ENCODE measurements around the gene CADM2. TPM values are rescaled to one million over a fixed set of nuclear protein-coding genes. Genes with fewer than 3 reads are reported as not detected.

The CADM2 gene
- total RNA-seq, 1 donor, result 2.2 TPM

DNA sequence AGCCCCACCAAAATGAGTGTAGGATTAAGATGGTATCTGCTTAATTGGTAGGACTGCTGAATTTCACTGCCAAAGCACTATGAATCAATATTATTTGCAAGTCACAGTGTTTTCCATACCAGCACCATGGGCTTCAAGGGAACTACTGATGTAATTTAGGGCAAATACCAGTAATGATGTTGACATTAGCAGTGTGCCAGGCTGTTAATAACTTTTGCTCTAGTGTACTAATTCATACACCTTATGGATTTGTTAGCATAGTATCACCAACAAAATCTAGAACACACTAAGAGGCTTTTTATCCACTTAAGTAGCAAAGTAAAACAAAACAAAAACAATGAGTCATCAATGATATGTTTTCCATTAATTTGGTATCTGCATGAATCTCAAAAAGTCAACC lies 888.2 kb downstream of the CADM2 start:
- TF ChIP-seq, protein P1, sequence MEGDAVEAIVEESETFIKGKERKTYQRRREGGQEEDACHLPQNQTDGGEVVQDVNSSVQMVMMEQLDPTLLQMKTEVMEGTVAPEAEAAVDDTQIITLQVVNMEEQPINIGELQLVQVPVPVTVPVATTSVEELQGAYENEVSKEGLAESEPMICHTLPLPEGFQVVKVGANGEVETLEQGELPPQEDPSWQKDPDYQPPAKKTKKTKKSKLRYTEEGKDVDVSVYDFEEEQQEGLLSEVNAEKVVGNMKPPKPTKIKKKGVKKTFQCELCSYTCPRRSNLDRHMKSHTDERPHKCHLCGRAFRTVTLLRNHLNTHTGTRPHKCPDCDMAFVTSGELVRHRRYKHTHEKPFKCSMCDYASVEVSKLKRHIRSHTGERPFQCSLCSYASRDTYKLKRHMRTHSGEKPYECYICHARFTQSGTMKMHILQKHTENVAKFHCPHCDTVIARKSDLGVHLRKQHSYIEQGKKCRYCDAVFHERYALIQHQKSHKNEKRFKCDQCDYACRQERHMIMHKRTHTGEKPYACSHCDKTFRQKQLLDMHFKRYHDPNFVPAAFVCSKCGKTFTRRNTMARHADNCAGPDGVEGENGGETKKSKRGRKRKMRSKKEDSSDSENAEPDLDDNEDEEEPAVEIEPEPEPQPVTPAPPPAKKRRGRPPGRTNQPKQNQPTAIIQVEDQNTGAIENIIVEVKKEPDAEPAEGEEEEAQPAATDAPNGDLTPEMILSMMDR (IDR thresholded peaks at IDR 0.05; ENCODE audit: insufficient read depth, low read length), result no peak
- no peak overlapping the region for H3K4me3 ChIP-seq (ENCODE audit: low read depth, low read length)
- DNase-seq (ENCODE audit: low read depth), result no peak

DNA sequence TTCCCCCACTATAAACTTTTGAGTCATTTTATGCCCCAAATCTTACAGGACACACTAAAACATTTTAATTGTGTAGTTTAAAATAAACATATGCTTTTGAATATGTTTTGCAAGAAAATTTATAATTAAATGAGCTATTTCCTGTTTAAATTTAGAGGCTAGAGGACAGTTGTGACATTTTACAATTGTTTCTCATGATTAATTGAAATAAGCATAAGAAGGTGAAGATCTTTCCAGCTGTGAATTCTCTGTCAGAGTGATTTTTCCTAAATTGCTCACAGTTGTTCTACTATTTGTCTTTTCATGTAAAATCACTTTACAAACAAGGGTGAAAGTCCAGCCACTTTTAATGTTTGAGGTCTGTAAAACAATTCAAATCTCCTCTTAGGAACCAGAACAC lies 892.3 kb downstream of the CADM2 start:
- DNase-seq (ENCODE audit: low read depth), result no peak
- no peak overlapping the region for H3K4me3 ChIP-seq (ENCODE audit: low read depth, low read length)
- TF ChIP-seq, protein P1 (IDR thresholded peaks at IDR 0.05; ENCODE audit: insufficient read depth, low read length), result no peak

DNA sequence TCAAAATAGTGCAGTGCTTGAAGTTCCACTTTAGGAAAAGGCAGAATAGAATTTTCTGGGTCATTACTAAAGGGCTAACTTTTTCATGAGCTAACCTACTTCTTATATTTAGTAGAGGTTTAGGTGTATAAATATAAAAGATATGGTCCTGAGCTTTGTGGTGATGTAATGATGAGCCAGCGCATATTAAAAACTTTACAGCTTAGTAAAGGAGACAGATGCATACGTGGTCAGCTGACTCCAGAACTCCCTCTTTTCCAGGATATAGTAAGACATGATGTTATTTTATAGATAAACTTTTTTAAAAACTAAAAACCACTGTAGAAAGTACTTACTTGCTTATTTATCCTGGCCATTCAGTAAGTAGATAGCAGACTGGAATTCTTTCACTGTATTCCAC lies 895.0 kb downstream of the CADM2 start:
- TF ChIP-seq, protein P1 (IDR thresholded peaks at IDR 0.05; ENCODE audit: insufficient read depth, low read length), result no peak
- no peak for DNase-seq (ENCODE audit: low read depth)
- no peak overlapping the region for H3K4me3 ChIP-seq (ENCODE audit: low read depth, low read length)

DNA sequence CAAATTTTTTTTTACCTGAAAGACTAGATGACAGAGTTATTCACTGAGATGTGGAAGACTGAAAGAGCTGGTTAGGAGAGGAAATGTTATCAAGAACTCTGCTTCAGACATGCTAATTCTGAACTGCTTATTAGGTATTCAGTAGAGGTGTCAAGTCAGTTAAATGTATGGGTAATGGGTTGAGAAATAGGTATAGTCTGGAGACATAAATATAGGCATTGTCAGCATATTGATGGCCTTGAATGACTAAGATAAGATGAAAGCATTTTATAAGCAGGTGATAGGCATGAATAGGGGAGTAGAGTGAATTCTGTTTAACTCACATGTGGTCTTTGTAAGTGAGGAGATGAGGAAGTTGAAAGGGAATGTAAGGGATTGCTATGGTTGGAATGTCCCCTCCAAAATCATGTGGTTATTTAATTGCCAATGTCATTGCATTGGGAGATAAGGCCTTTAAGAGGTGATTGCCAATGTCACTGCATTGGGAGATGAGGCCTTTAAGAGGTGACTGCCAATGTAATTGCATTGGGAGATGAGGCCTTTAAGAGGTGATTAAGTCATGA lies 904.2 kb downstream of the CADM2 start:
- no peak for DNase-seq (ENCODE audit: low read depth)
- TF ChIP-seq, protein P1 (IDR thresholded peaks at IDR 0.05; ENCODE audit: insufficient read depth, low read length), result no peak
- no peak overlapping the region for H3K4me3 ChIP-seq (ENCODE audit: low read depth, low read length)

DNA sequence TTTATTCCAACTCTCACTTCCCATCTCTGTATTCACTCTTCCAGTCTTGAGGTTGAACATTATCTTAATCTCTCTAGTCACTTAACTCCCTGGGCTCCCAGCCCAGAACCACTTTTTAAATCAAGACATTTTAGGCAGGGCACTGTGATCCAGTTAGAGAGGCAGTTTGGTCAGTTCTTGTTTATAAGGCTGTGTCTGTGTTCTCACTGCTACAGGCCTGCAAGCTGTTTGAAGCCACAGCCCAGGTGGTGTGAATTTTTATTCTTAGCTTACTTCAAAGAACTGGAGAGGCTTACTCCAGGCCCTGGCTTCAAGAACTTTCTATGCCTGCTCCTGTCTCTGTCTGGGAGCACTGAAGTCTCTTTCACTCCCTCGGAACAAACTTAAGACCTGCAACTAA lies 906.1 kb downstream of the CADM2 start:
- no peak overlapping the region for H3K4me3 ChIP-seq (ENCODE audit: low read depth, low read length)
- TF ChIP-seq, protein P1 (IDR thresholded peaks at IDR 0.05; ENCODE audit: insufficient read depth, low read length), result no peak
- no peak for DNase-seq (ENCODE audit: low read depth)

DNA sequence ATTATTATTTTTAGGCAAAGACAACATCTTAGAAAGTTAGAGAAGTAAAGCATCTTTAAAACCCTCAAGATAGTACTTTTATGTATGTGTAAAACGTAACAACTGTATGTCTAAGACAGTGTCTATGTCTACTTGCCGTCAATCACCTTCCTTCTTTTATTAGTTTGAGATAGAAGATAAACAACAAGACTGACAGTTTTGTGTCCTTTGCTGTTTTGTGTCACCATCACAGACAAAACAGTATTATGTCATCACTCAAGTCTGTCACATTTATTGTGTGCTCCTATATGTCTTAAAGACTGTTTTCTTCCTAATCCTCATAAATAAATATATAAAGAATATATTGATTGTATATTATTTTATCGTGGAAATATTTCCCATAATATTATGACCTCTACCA lies 908.3 kb downstream of the CADM2 start:
- TF ChIP-seq, protein P1 (IDR thresholded peaks at IDR 0.05; ENCODE audit: insufficient read depth, low read length), result no peak
- no peak overlapping the region for H3K4me3 ChIP-seq (ENCODE audit: low read depth, low read length)
- DNase-seq (ENCODE audit: low read depth), result no peak

DNA sequence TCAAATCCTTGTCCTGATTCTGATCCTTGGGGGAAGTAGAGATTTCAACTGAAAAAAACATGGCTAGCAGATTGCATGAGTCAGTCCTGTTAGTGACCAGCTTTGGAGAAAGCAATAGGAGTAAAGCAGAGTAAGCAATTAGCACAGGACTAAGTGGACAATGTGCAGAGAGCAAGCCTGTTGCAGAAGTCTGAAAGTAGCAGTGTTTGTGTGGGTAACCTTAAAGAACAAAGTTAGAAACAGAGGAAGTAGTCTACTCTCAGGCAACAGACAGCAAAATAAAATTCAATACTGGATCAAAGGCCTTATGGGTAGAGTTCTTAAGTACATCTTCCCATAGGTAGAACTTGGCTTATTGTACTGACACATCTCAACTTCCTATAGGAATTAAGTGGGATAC lies 916.8 kb downstream of the CADM2 start:
- no peak overlapping the region for H3K4me3 ChIP-seq (ENCODE audit: low read depth, low read length)
- TF ChIP-seq, protein P1 (IDR thresholded peaks at IDR 0.05; ENCODE audit: insufficient read depth, low read length), result no peak
- no peak for DNase-seq (ENCODE audit: low read depth)
